IMR-90 (cell line): ENCODE results near the gene KRT10. TPM values are rescaled to one million over a fixed set of nuclear protein-coding genes. Genes with fewer than 3 reads are reported as not detected.

Source experiments
- ATAC-seq: fragments of 200-7000 bp; cut with Tn5 transposase; 2 replicates; pipeline ENCODE4 v1.9.1; 2020; ENCODE audit warnings: low read depth, mild to moderate bottlenecking, moderate library complexity
- BruUV-seq: library from RNA; stranded (reverse); fragments of 400-500 nt; replicated peaks from 2 replicates; lab custom pipeline; 2021; lab: Mats Ljungman, UMichigan
- CTCF ChIA-PET: fragments of 300-600 bp; formaldehyde crosslinking; extraction: SDS; loops from one replicate; lab custom pipeline; 2021; ENCODE audit warnings: antibody characterized with exemption; lab: Yijun Ruan, JAX
- POLR2A ChIA-PET: fragments of 300-600 bp; sonication (Branson Sonifier 250); formaldehyde crosslinking; loops from one replicate; lab custom pipeline; 2022; ENCODE audit warnings: antibody characterized with exemption; ENCODE audit not compliant: unreplicated experiment; lab: Charles Lee
- DNase-seq: peaks from one replicate; pipeline ENCODE4 v3.0.0; 2013
- H2AFZ ChIP-seq: replicated peaks from 2 replicates; pipeline ENCODE3; 2013; ENCODE audit warnings: low read length, mild to moderate bottlenecking; ENCODE audit not compliant: poor library complexity
- H2AK5ac ChIP-seq: 2 replicates; pipeline ENCODE4 v1.6.1; 2013; ENCODE audit warnings: low read depth, low read length, inconsistent platforms
- H2AK9ac ChIP-seq: replicated peaks from 2 replicates; pipeline ENCODE3; 2013; ENCODE audit warnings: mild to moderate bottlenecking, low read depth, low read length, moderate library complexity; ENCODE audit not compliant: poor library complexity
- H2BK120ac ChIP-seq: 2 replicates; pipeline ENCODE4 v1.6.1; 2013; ENCODE audit warnings: low read depth, low read length, inconsistent platforms
- H2BK15ac ChIP-seq: 3 replicates; pipeline ENCODE4 v1.6.1; 2013; ENCODE audit warnings: low read depth, low read length, inconsistent platforms
- H2BK20ac ChIP-seq: 2 replicates; pipeline ENCODE4 v1.6.1; 2013; ENCODE audit warnings: low read depth, mild to moderate bottlenecking, inconsistent platforms, low read length, moderate library complexity
- H2BK5ac ChIP-seq: 2 replicates; pipeline ENCODE4 v1.6.1; 2013; ENCODE audit warnings: mild to moderate bottlenecking, low read depth, low read length, inconsistent platforms; ENCODE audit not compliant: poor library complexity, severe bottlenecking
- H3K14ac ChIP-seq: replicated peaks from 2 replicates; pipeline ENCODE4 v1.6.1; 2013; ENCODE audit warnings: low read depth, low read length, inconsistent platforms
- H3K18ac ChIP-seq: 2 replicates; pipeline ENCODE4 v1.6.1; 2013; ENCODE audit warnings: low read depth, low read length, control low read depth
- H3K23ac ChIP-seq: 2 replicates; pipeline ENCODE4 v1.6.1; 2013; ENCODE audit warnings: low read depth, low read length, inconsistent platforms
- H3K27ac ChIP-seq: 2 replicates; pipeline ENCODE4 v1.5.1; 2013; ENCODE audit warnings: mild to moderate bottlenecking, control low read depth, low read length; ENCODE audit not compliant: insufficient read depth
- H3K27me3 ChIP-seq: 2 replicates; pipeline ENCODE4 v1.6.1; 2013; ENCODE audit warnings: low read length; ENCODE audit not compliant: control insufficient read depth, insufficient read depth
- H3K36me3 ChIP-seq: 2 replicates; pipeline ENCODE4 v1.6.1; 2013; ENCODE audit warnings: low read length, mixed read lengths; ENCODE audit not compliant: control insufficient read depth, insufficient read depth
- H3K4ac ChIP-seq: 2 replicates; pipeline ENCODE4 v1.6.1; 2013; ENCODE audit warnings: low read depth, low read length, inconsistent platforms
- H3K4me1 ChIP-seq: 2 replicates; pipeline ENCODE4 v1.6.1; 2013; ENCODE audit warnings: low read length, mixed read lengths; ENCODE audit not compliant: control insufficient read depth, insufficient read depth
- H3K4me2 ChIP-seq: 2 replicates; pipeline ENCODE4 v1.6.1; 2013; ENCODE audit warnings: low read depth, mild to moderate bottlenecking, control low read depth, low read length, moderate library complexity
- H3K4me3 ChIP-seq: 2 replicates; pipeline ENCODE4 v1.5.1; 2013; ENCODE audit warnings: low read depth, mild to moderate bottlenecking, control low read depth, low read length, moderate library complexity; ENCODE audit not compliant: insufficient read depth
- H3K56ac ChIP-seq: 2 replicates; pipeline ENCODE4 v1.6.1; 2013; ENCODE audit warnings: low read length, inconsistent platforms; ENCODE audit not compliant: insufficient read depth; ENCODE audit errors: extremely low read depth
- H3K79me1 ChIP-seq, 2 experiments: 2 replicates each; pipeline ENCODE4 v1.6.1; 2013; ENCODE audit warnings: low read length in 2 of 2, inconsistent platforms in 1 of 2, low read depth in 1 of 2
- H3K9ac ChIP-seq: 2 replicates; pipeline ENCODE4 v1.6.1; 2013; ENCODE audit warnings: low read depth, low read length, control low read depth
- H3K9me1 ChIP-seq: 2 replicates; pipeline ENCODE4 v1.6.1; 2013; ENCODE audit warnings: low read length, inconsistent platforms; ENCODE audit not compliant: insufficient read depth
- H3K9me3 ChIP-seq: 2 replicates; pipeline ENCODE4 v1.6.1; 2013; ENCODE audit warnings: low read length; ENCODE audit not compliant: control insufficient read depth, insufficient read depth
- H4K20me1 ChIP-seq: 2 replicates; pipeline ENCODE4 v1.6.1; 2013; ENCODE audit warnings: low read length, inconsistent platforms; ENCODE audit not compliant: insufficient read depth
- H4K5ac ChIP-seq: 2 replicates; pipeline ENCODE4 v1.6.1; 2013; ENCODE audit warnings: mild to moderate bottlenecking, low read depth, low read length, control low read depth
- H4K8ac ChIP-seq, 2 experiments: 2 replicates each; pipeline ENCODE4 v1.6.1; 2013; ENCODE audit warnings: low read depth in 2 of 2, low read length in 2 of 2, control low read depth in 1 of 2, inconsistent platforms in 1 of 2
- H4K91ac ChIP-seq: 2 replicates; pipeline ENCODE4 v1.6.1; 2013; ENCODE audit warnings: low read depth, low read length, inconsistent platforms; ENCODE audit not compliant: insufficient read depth
- BHLHE40 ChIP-seq: fragments of 150-350 bp; IDR thresholded peaks from 2 replicates; pipeline ENCODE4 v1.6.1; 2016; ENCODE audit warnings: mild to moderate bottlenecking, low read depth, low read length
- CEBPB ChIP-seq: IDR thresholded peaks from 2 replicates; pipeline ENCODE4 v1.6.1; 2012; ENCODE audit warnings: low read depth, low read length, improper control_type of control experiment
- CHD1 ChIP-seq: IDR thresholded peaks from 2 replicates; pipeline ENCODE4 v1.6.1; 2012; ENCODE audit warnings: low read depth, low read length, improper control_type of control experiment
- ELK1 ChIP-seq: fragments of 150-350 bp; IDR thresholded peaks from 2 replicates; pipeline ENCODE4 v1.6.1; 2016; ENCODE audit warnings: low read depth, mild to moderate bottlenecking, low read length, moderate library complexity, borderline replicate concordance
- FOS ChIP-seq: fragments of 150-350 bp; IDR thresholded peaks from 2 replicates; pipeline ENCODE4 v1.6.1; 2016; ENCODE audit warnings: low read depth, low read length
- MAFK ChIP-seq: IDR thresholded peaks from 2 replicates; pipeline ENCODE4 v1.6.1; 2012; ENCODE audit warnings: low read depth, low read length, improper control_type of control experiment
- MAZ ChIP-seq: IDR thresholded peaks from 2 replicates; pipeline ENCODE4 v1.6.1; 2012; ENCODE audit warnings: low read depth, mild to moderate bottlenecking, low read length, improper control_type of control experiment, moderate library complexity, borderline replicate concordance
- MXI1 ChIP-seq: IDR thresholded peaks from 2 replicates; pipeline ENCODE4 v1.6.1; 2012; ENCODE audit warnings: low read depth, mild to moderate bottlenecking, low read length, moderate library complexity, borderline replicate concordance
- NFE2L2 ChIP-seq: fragments of 150-350 bp; IDR thresholded peaks from 2 replicates; pipeline ENCODE4 v1.6.1; 2016; ENCODE audit warnings: low read depth, mild to moderate bottlenecking, low read length
- POLR2A ChIP-seq: IDR thresholded peaks from 2 replicates; pipeline ENCODE4 v1.6.1; 2012; ENCODE audit warnings: mild to moderate bottlenecking, low read depth, low read length
- RAD21 ChIP-seq: IDR thresholded peaks from 2 replicates; pipeline ENCODE4 v1.6.1; 2012; ENCODE audit warnings: low read length, improper control_type of control experiment
- RCOR1 ChIP-seq: IDR thresholded peaks from 2 replicates; pipeline ENCODE4 v1.6.1; 2012; ENCODE audit warnings: mild to moderate bottlenecking, low read length, improper control_type of control experiment; ENCODE audit not compliant: insufficient replicate concordance
- RFX5 ChIP-seq: IDR thresholded peaks from 2 replicates; pipeline ENCODE4 v1.8.0; 2012; ENCODE audit warnings: low read depth, mild to moderate bottlenecking, low read length, moderate library complexity
- SMC3 ChIP-seq: fragments of 150-350 bp; IDR thresholded peaks from 2 replicates; pipeline ENCODE4 v1.6.1; 2016; ENCODE audit warnings: low read depth, mild to moderate bottlenecking, antibody characterized with exemption, low read length, moderate library complexity
- USF2 ChIP-seq: fragments of 150-350 bp; IDR thresholded peaks from 2 replicates; pipeline ENCODE4 v1.6.1; 2017; ENCODE audit warnings: mild to moderate bottlenecking, antibody characterized with exemption, low read length, low read depth
- WGBS, 2 experiments: methylation state at CpG; one replicate each; pipeline versions ENCODE4 v1.1.5 to v1.1.7; 2013; ENCODE audit warnings: missing lambda C conversion rate in 2 of 2; ENCODE audit not compliant: insufficient read length in 1 of 2; ENCODE audit errors: extremely low coverage in 2 of 2; 5-methylcytosine and 5-hydroxymethylcytosine counted together
- dilution Hi-C: fragments of 300-500 bp; cut with HindIII; formaldehyde crosslinking; loops from one replicate; pipeline ENCODE4 v1.14.3; 2018; ENCODE audit warnings: low sequenced_read_pairs; ENCODE audit not compliant: unreplicated experiment
- in situ Hi-C: fragments of 300-500 bp; cut with MboI; formaldehyde crosslinking; loops from 3 replicates; pipeline ENCODE4 v1.14.3; 2019; ENCODE audit warnings: low sequenced_read_pairs, inconsistent platforms, mixed read lengths
- intact Hi-C: fragments of 100-400 bp; cut with micrococcal nuclease; formaldehyde crosslinking; loops from 2 replicates; pipeline ENCODE4 v1.10.0; 2022
- polyA plus RNA-seq, 3 experiments: library from polyadenylated mRNA; depleted of rRNA; stranded (reverse); fragments of >200 nt; gene quantifications; 2 replicates each; pipeline ENCODE4 v1.2.3, GENCODE V29; 2012; ENCODE audit warnings: low replicate concordance in 1 of 3
- total RNA-seq: library from RNA; depleted of rRNA; stranded (reverse); fragments of >200 nt; gene quantifications from 2 replicates; pipeline ENCODE4 v1.2.3, GENCODE V29; 2012
- TF ChIP-seq, protein P1 (sequence below): conservative IDR thresholded peaks from 2 replicates; pipeline ENCODE4 v1.5.1; 2012; ENCODE audit warnings: mild to moderate bottlenecking, low read depth, low read length, improper control_type of control experiment

Gene KRT10
- total and polyA plus RNA-seq, 2 of the 4 experiments (the other 2 are of a cell fraction) = 0.18 to 18.3 TPM

DNA sequence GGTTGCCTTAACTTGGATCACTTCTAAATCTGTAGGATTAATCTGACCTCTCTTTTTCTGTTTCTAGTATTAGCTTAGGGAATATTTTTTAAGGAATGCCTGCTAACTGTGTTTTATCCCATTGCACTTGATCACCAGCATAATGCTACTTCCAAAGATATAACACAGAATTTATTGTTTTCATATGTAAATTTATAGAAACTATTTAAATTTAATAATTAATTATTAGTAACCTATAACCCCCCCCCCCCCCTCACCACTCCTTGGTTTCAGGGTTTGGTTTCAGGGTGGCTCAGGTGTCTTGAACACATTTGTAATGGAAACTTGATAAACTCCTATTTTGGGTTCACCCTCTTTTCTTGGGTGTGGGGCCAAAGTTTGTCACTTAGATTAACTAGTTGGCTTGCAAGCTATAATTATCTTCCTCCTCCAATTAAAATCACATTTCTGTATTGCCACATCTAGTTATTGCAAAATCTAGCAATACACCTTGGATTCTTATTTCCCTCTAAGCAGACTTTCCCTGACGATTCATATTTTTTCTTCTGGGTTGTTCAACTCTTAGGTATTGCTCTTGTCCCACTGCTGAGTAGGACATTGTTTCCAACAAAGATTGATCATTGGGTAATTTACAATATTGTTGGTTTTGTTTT, 26.3 kb upstream of the KRT10 start:
- no peak overlapping the region for H3K27ac ChIP-seq
- H3K4me3 ChIP-seq = no peak overlapping the region
- no TSS peak for BruUV-seq
- intact Hi-C loops = no loop called here
- no peak overlapping the region for H3K9ac ChIP-seq
- no peak overlapping the region for H3K18ac ChIP-seq
- no peak overlapping the region for H4K5ac ChIP-seq
- H2BK15ac ChIP-seq = no peak overlapping the region
- H2BK120ac ChIP-seq = no peak overlapping the region
- H3K4ac ChIP-seq = no peak overlapping the region
- ATAC-seq (no peak), DNase-seq (no peak)
- no peaks in the 10 kb centered on the region for H4K20me1 ChIP-seq
- no peak overlapping the region for H3K56ac ChIP-seq
- H4K8ac ChIP-seq = no peak overlapping the region
- H2BK20ac ChIP-seq = no peak overlapping the region
- TF ChIP-seq ELK1 (no peak), BHLHE40 (no peak), MAZ (no peak), MXI1 (no peak), CEBPB (no peak), CHD1 (no peak), FOS (no peak), RFX5 (no peak), MAFK (no peak), RAD21 (no peak), USF2 (no peak), POLR2A (no peak), SMC3 (no peak), NFE2L2 (no peak), RCOR1 (no peak)
- TF ChIP-seq, protein P1, sequence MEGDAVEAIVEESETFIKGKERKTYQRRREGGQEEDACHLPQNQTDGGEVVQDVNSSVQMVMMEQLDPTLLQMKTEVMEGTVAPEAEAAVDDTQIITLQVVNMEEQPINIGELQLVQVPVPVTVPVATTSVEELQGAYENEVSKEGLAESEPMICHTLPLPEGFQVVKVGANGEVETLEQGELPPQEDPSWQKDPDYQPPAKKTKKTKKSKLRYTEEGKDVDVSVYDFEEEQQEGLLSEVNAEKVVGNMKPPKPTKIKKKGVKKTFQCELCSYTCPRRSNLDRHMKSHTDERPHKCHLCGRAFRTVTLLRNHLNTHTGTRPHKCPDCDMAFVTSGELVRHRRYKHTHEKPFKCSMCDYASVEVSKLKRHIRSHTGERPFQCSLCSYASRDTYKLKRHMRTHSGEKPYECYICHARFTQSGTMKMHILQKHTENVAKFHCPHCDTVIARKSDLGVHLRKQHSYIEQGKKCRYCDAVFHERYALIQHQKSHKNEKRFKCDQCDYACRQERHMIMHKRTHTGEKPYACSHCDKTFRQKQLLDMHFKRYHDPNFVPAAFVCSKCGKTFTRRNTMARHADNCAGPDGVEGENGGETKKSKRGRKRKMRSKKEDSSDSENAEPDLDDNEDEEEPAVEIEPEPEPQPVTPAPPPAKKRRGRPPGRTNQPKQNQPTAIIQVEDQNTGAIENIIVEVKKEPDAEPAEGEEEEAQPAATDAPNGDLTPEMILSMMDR = no peak
- dilution Hi-C loops = no loop called here
- H3K9me3 ChIP-seq = no peaks in the 10 kb centered on the region
- CTCF ChIA-PET = no interaction called here
- H3K23ac ChIP-seq = no peak overlapping the region
- no peak overlapping the region for H2AFZ ChIP-seq
- 0 out of 2 replicates have a peak, but pooled peaks cover 2% of the 10 kb centered on the region for H3K9me1 ChIP-seq
- no peak overlapping the region for H2AK9ac ChIP-seq
- H3K27me3 ChIP-seq = no peaks in the 10 kb centered on the region
- no peak overlapping the region for H3K4me2 ChIP-seq
- in situ Hi-C loops = no loop called here
- H3K4me1 ChIP-seq = peaks cover 12% of the 10 kb centered on the region
- H3K14ac ChIP-seq = no peak overlapping the region
- no peak overlapping the region for H4K91ac ChIP-seq
- H3K79me1 ChIP-seq = peaks cover 0 to 4% of the 10 kb centered on the region in 2 experiments; a peak in 1 of 4 replicates
- H2AK5ac ChIP-seq = no peak overlapping the region
- H2BK5ac ChIP-seq = no peak overlapping the region
- no peaks in the 10 kb centered on the region for H3K36me3 ChIP-seq
- 100% methylated on average over 1 of the region's 1 CpG; no CpG with 5 or more reads in 1 of the 2 experiments for WGBS, 2 experiments
- POLR2A ChIA-PET = no interaction called here
